Measurements from ENCODE around the gene SMARCD2. TPM values are rescaled to one million over a fixed set of nuclear protein-coding genes. Genes with fewer than 3 reads are reported as not detected.

The SMARCD2 gene
- total RNA-seq, 1 experiment from 2014 or later: 103 TPM

DNA sequence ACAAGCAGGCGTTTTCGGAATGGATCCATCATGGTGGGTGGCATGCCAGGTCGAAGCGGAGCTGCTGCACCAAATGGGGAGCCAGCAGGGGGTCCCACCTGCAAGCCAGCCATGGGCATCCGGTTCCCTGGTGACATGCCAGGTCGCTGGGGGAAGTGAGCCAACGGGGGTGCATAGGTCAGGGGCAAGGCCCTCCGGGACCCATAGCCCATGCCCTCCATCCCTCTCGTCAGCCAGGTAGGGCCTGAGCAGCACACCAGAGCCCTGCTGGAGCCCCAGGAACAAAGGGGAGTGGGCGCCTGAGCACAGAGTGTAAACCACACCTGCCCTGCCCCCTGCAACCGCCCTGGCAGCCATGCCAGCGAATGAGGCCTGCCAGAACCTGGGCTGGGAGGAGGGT, 5.0 kb downstream of the SMARCD2 start:
- Histone ChIP-seq H3K4me2 (ENCODE audit: low read depth, low read length, poor library complexity, severe bottlenecking) (no peak overlapping the region), H3K36me3 (ENCODE audit: insufficient read depth, low read length) (peaks cover 8% of the 10 kb centered on the region; the same call in 1 of the 2 replicates), H3K4me1 (ENCODE audit: low read length) (peaks cover 37% of the 10 kb centered on the region), H2AFZ (ENCODE audit: low read length) (no peak overlapping the region), H3K27me3 (ENCODE audit: low read length) (no peaks in the 10 kb centered on the region), H3K9me2 (replicated peaks; ENCODE audit: insufficient read depth, low read length) (no peaks in the 10 kb centered on the region), H3K9ac (ENCODE audit: low read length) (no peak overlapping the region), H3K9me3 (ENCODE audit: low read length) (no peaks in the 10 kb centered on the region), H3K79me2 (ENCODE audit: low read length) (peaks cover 58% of the 10 kb centered on the region), H4K20me1 (ENCODE audit: insufficient read depth, low read depth, low read length) (peaks cover 19% of the 10 kb centered on the region; the same call in 1 of the 2 replicates), H3K27ac (ENCODE audit: low read length) (no peak overlapping the region), H3K4me3 (ENCODE audit: low read length) (no peak overlapping the region)
- no peak for DNase-seq

- Histone ChIP-seq H3K27me3 (ENCODE audit: low read length) (no peaks in the 10 kb centered on the region), H3K27ac (ENCODE audit: low read length) (no peak overlapping the region), H3K9ac (ENCODE audit: low read length) (no peak overlapping the region), H4K20me1 (ENCODE audit: insufficient read depth, low read depth, low read length) (peaks cover 19% of the 10 kb centered on the region; the same call in 1 of the 2 replicates), H3K9me3 (ENCODE audit: low read length) (no peaks in the 10 kb centered on the region), H3K79me2 (ENCODE audit: low read length) (peaks cover 53% of the 10 kb centered on the region), H3K4me3 (ENCODE audit: low read length) (no peak overlapping the region), H3K4me1 (ENCODE audit: low read length) (peaks cover 37% of the 10 kb centered on the region), H3K4me2 (ENCODE audit: low read depth, low read length, poor library complexity, severe bottlenecking) (no peak overlapping the region), H3K36me3 (ENCODE audit: insufficient read depth, low read length) (peaks cover 12% of the 10 kb centered on the region; the same call in 1 of the 2 replicates), H3K9me2 (replicated peaks; ENCODE audit: insufficient read depth, low read length) (no peaks in the 10 kb centered on the region), H2AFZ (ENCODE audit: low read length) (no peak overlapping the region)
- no peak for DNase-seq
These were observed 5.7 kb downstream of the SMARCD2 start for GRCh38 chr17:63836811-63837210.

- DNase-seq: no peak
- no peaks in the 10 kb centered on the region for H3K9me3 ChIP-seq (ENCODE audit: low read length)
- H3K36me3 ChIP-seq (ENCODE audit: insufficient read depth, low read length): peaks cover 20% of the 10 kb centered on the region; the same call in 1 of the 2 replicates
- H4K20me1 ChIP-seq (ENCODE audit: insufficient read depth, low read depth, low read length): peaks cover 10% of the 10 kb centered on the region; the same call in 1 of the 2 replicates
- H3K4me3 ChIP-seq (ENCODE audit: low read length): no peak overlapping the region
- H3K4me2 ChIP-seq (ENCODE audit: low read depth, low read length, poor library complexity, severe bottlenecking): no peak overlapping the region
- no peaks in the 10 kb centered on the region for H3K27me3 ChIP-seq (ENCODE audit: low read length)
- no peak overlapping the region for H3K27ac ChIP-seq (ENCODE audit: low read length)
- H3K4me1 ChIP-seq (ENCODE audit: low read length): peaks cover 24% of the 10 kb centered on the region
- no peak overlapping the region for H3K9ac ChIP-seq (ENCODE audit: low read length)
- peaks cover 39% of the 10 kb centered on the region for H3K79me2 ChIP-seq (ENCODE audit: low read length)
- no peaks in the 10 kb centered on the region for H3K9me2 ChIP-seq (replicated peaks; ENCODE audit: insufficient read depth, low read length)
- no peak overlapping the region for H2AFZ ChIP-seq (ENCODE audit: low read length)
These were observed 7.2 kb downstream of the SMARCD2 start for GRCh38 chr17:63835167-63835720.

DNA sequence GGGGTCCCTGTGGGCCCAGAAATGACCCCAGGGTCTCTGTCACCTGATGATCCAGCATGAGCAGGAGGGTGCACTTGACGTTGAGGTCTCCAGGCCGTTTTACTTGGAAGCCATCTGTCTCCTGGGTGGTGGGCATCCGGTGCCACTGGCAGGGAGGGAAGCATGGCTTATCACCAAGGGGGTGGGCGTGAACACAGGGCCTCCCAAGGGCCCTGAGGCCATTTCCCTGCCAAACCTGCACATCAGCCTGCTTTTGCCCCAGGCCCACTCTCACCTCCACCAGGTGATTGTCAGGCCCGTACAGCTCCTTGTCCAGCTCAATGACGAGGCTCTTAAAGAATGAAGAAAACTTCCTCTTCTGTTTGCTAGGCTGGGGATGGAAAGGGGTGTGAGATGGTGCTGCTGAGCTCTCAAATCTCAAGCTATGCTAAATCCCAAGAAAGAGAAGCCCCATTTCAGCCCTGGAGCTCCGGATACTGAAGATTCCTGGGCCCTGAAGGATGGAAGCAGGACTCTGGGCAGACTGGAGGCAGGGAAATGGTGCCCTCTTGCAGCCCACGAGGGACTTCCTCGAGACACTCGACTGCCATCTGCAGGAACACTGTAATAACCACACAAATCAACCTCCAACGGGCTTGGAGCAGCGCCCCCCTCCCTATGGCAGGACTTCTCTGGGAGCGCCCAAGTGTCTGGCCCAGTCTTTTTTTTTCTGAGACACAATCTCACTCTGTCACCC, 7.9 kb downstream of the SMARCD2 start:
- Histone ChIP-seq H3K36me3 (ENCODE audit: insufficient read depth, low read length) (peaks cover 27% of the 10 kb centered on the region; the same call in 1 of the 2 replicates), H4K20me1 (ENCODE audit: insufficient read depth, low read depth, low read length) (peaks cover 10% of the 10 kb centered on the region; the same call in 1 of the 2 replicates), H3K27ac (ENCODE audit: low read length) (no peak overlapping the region), H3K9me3 (ENCODE audit: low read length) (no peaks in the 10 kb centered on the region), H2AFZ (ENCODE audit: low read length) (no peak overlapping the region), H3K4me2 (ENCODE audit: low read depth, low read length, poor library complexity, severe bottlenecking) (no peak overlapping the region), H3K79me2 (ENCODE audit: low read length) (peaks cover 39% of the 10 kb centered on the region), H3K9ac (ENCODE audit: low read length) (no peak overlapping the region), H3K4me1 (ENCODE audit: low read length) (peaks cover 17% of the 10 kb centered on the region), H3K27me3 (ENCODE audit: low read length) (no peaks in the 10 kb centered on the region), H3K9me2 (replicated peaks; ENCODE audit: insufficient read depth, low read length) (no peaks in the 10 kb centered on the region), H3K4me3 (ENCODE audit: low read length) (no peak overlapping the region)
- DNase-seq: peak; percentile 91

DNA sequence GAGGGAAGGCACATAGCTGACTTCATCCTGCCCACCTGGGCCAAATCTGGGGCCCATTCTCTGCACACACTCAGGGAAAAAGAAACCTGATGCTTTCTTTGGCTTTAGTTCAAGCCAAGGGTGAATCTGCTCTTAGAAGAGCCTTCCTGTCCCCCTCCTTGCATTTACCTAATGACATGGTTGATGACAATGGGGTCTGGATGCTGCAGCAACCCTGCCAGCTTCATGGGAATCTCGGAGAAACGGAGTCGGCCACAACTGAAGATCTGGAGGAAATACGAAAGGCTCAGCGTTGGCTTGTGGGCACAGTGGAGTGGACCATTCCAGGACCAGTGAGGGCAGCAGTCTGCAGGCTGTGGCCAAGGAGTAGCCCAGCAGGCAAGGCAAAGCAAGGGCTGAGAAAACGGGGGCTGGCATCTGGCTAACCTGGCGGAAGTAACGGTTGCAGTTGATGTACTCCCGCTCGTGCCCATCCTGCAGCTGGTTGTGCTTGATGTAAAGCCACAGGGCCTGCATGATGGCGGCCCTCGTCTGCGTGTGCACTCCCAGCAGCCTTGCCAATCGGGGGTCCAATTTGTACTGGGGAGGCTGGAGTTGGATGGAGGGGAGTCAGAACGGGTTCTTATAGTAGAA, 8.6 kb downstream of the SMARCD2 start:
- no peaks in the 10 kb centered on the region for H3K9me2 ChIP-seq (replicated peaks; ENCODE audit: insufficient read depth, low read length)
- H3K9ac ChIP-seq (ENCODE audit: low read length): no peak overlapping the region
- no peak overlapping the region for H3K4me2 ChIP-seq (ENCODE audit: low read depth, low read length, poor library complexity, severe bottlenecking)
- H3K9me3 ChIP-seq (ENCODE audit: low read length): no peaks in the 10 kb centered on the region
- peaks cover 31% of the 10 kb centered on the region; the same call in 1 of the 2 replicates for H3K36me3 ChIP-seq (ENCODE audit: insufficient read depth, low read length)
- peaks cover 14% of the 10 kb centered on the region for H3K4me1 ChIP-seq (ENCODE audit: low read length)
- H3K79me2 ChIP-seq (ENCODE audit: low read length): peaks cover 39% of the 10 kb centered on the region
- no peak for DNase-seq
- H3K27ac ChIP-seq (ENCODE audit: low read length): no peak overlapping the region
- H3K4me3 ChIP-seq (ENCODE audit: low read length): no peak overlapping the region
- H4K20me1 ChIP-seq (ENCODE audit: insufficient read depth, low read depth, low read length): peaks cover 9% of the 10 kb centered on the region; the same call in 1 of the 2 replicates
- no peak overlapping the region for H2AFZ ChIP-seq (ENCODE audit: low read length)
- H3K27me3 ChIP-seq (ENCODE audit: low read length): no peaks in the 10 kb centered on the region

GRCh38 chr17:63833026-63833740, 9.3 kb downstream of the SMARCD2 start:
- Histone ChIP-seq H3K36me3 (ENCODE audit: insufficient read depth, low read length) (peaks cover 31% of the 10 kb centered on the region; the same call in 1 of the 2 replicates), H3K9me2 (replicated peaks; ENCODE audit: insufficient read depth, low read length) (no peaks in the 10 kb centered on the region)
- no peak for DNase-seq

GRCh38 chr17:63832455-63832854, 10.0 kb downstream of the SMARCD2 start:
- Histone ChIP-seq H3K79me2 (ENCODE audit: low read length) (peaks cover 39% of the 10 kb centered on the region), H2AFZ (ENCODE audit: low read length) (no peak overlapping the region), H3K27ac (ENCODE audit: low read length) (no peak overlapping the region)

More at GRCh38 chr17:63833026-63833740, 9.3 kb downstream of the SMARCD2 start:
- Histone ChIP-seq H3K27ac (ENCODE audit: low read length) (no peak overlapping the region), H3K4me2 (ENCODE audit: low read depth, low read length, poor library complexity, severe bottlenecking) (no peak overlapping the region), H3K79me2 (ENCODE audit: low read length) (peaks cover 39% of the 10 kb centered on the region), H3K9ac (ENCODE audit: low read length) (no peak overlapping the region), H2AFZ (ENCODE audit: low read length) (no peak overlapping the region), H3K9me3 (ENCODE audit: low read length) (no peaks in the 10 kb centered on the region), H4K20me1 (ENCODE audit: insufficient read depth, low read depth, low read length) (peaks cover 6% of the 10 kb centered on the region; the same call in 1 of the 2 replicates), H3K4me3 (ENCODE audit: low read length) (no peak overlapping the region), H3K4me1 (ENCODE audit: low read length) (peaks cover 17% of the 10 kb centered on the region), H3K27me3 (ENCODE audit: low read length) (no peaks in the 10 kb centered on the region)

More at GRCh38 chr17:63832455-63832854, 10.0 kb downstream of the SMARCD2 start:
- Histone ChIP-seq H3K4me2 (ENCODE audit: low read depth, low read length, poor library complexity, severe bottlenecking) (no peak overlapping the region), H3K9me2 (replicated peaks; ENCODE audit: insufficient read depth, low read length) (no peaks in the 10 kb centered on the region), H4K20me1 (ENCODE audit: insufficient read depth, low read depth, low read length) (no peaks in the 10 kb centered on the region; the same call in 1 of the 2 replicates), H3K4me3 (ENCODE audit: low read length) (no peak overlapping the region), H3K9me3 (ENCODE audit: low read length) (no peaks in the 10 kb centered on the region), H3K36me3 (ENCODE audit: insufficient read depth, low read length) (peaks cover 31% of the 10 kb centered on the region; the same call in 1 of the 2 replicates), H3K9ac (ENCODE audit: low read length) (no peak overlapping the region), H3K27me3 (ENCODE audit: low read length) (no peaks in the 10 kb centered on the region), H3K4me1 (ENCODE audit: low read length) (peaks cover 19% of the 10 kb centered on the region)
- DNase-seq: peak; percentile 67

All from Karpas-422 (cell line).